MM.1S (cell line): ENCODE data around the gene CCBE1.

Experiments
- DNase-seq: peaks from one replicate; pipeline ENCODE4 v3.0.0-alpha.2; 2015
- H2AFZ ChIP-seq: fragments of 300-600 bp; sonication (generic); 2 replicates; pipeline ENCODE4 v1.6.0; 2016; ENCODE audit warnings: antibody characterized with exemption, low read length
- H3F3A ChIP-seq: fragments of 300-600 bp; sonication (generic); 2 replicates; pipeline ENCODE4 v1.6.1; 2016; ENCODE audit warnings: mild to moderate bottlenecking, antibody characterized with exemption, low read length, moderate library complexity, mixed read lengths; ENCODE audit not compliant: insufficient read depth
- H3K27ac ChIP-seq: fragments of 300-600 bp; sonication (generic); 2 replicates; pipeline ENCODE4 v1.5.1; 2016; ENCODE audit warnings: mild to moderate bottlenecking, low read length
- H3K27me3 ChIP-seq: fragments of 300-600 bp; sonication (generic); replicated peaks from 2 replicates; pipeline ENCODE4 v1.6.0; 2016; ENCODE audit warnings: low read length; ENCODE audit not compliant: insufficient read depth
- H3K36me3 ChIP-seq: fragments of 300-600 bp; sonication (generic); replicated peaks from 2 replicates; pipeline ENCODE4 v1.6.1; 2016; ENCODE audit warnings: mild to moderate bottlenecking, low read length, mixed read lengths; ENCODE audit not compliant: insufficient read depth
- H3K4me1 ChIP-seq: fragments of 300-600 bp; sonication (generic); 2 replicates; pipeline ENCODE4 v1.6.1; 2016; ENCODE audit warnings: low read length, mixed read lengths
- H3K4me2 ChIP-seq: fragments of 300-600 bp; sonication (generic); 2 replicates; pipeline ENCODE4 v1.6.0; 2016; ENCODE audit warnings: low read depth, low read length
- H3K4me3 ChIP-seq: fragments of 300-600 bp; sonication (generic); 2 replicates; pipeline ENCODE4 v1.5.1; 2016; ENCODE audit warnings: low read length, mixed read lengths
- H3K79me2 ChIP-seq: fragments of 300-600 bp; sonication (generic); 2 replicates; pipeline ENCODE4 v1.6.1; 2016; ENCODE audit warnings: mixed run types, low read length, mixed read lengths
- H3K9ac ChIP-seq: fragments of 300-600 bp; sonication (generic); 2 replicates; pipeline ENCODE4 v1.6.1; 2016; ENCODE audit warnings: low read length, mixed read lengths
- H3K9me2 ChIP-seq: fragments of 300-600 bp; sonication (generic); replicated peaks from 2 replicates; pipeline ENCODE4 v1.6.1; 2016; ENCODE audit warnings: mild to moderate bottlenecking, low read length, mixed read lengths; ENCODE audit not compliant: insufficient read depth
- H3K9me3 ChIP-seq: fragments of 300-600 bp; sonication (generic); replicated peaks from 2 replicates; pipeline ENCODE4 v1.6.1; 2016; ENCODE audit warnings: mild to moderate bottlenecking, low read length, mixed read lengths; ENCODE audit not compliant: insufficient read depth
- H4K20me1 ChIP-seq: fragments of 300-600 bp; sonication (generic); 2 replicates; pipeline ENCODE4 v1.6.1; 2016; ENCODE audit warnings: mild to moderate bottlenecking, low read length, moderate library complexity, mixed read lengths; ENCODE audit not compliant: insufficient read depth
- EZH2 ChIP-seq: fragments of 300-600 bp; sonication (generic); optimal IDR thresholded peaks from 2 replicates; pipeline ENCODE3; 2017; ENCODE audit warnings: low read depth, mild to moderate bottlenecking, antibody characterized with exemption, low read length, mixed read lengths
- EZH2phosphoT487 ChIP-seq: fragments of 300-600 bp; sonication (generic); IDR thresholded peaks from 2 replicates; pipeline ENCODE4 v1.6.1; 2018; ENCODE audit warnings: antibody characterized with exemption, low read length
- TF ChIP-seq, protein P1 (sequence below): fragments of 300-600 bp; sonication (generic); IDR thresholded peaks from 2 replicates; pipeline ENCODE4 v1.5.1; 2016; ENCODE audit warnings: antibody characterized with exemption, low read length, mixed read lengths

Gene CCBE1

DNA sequence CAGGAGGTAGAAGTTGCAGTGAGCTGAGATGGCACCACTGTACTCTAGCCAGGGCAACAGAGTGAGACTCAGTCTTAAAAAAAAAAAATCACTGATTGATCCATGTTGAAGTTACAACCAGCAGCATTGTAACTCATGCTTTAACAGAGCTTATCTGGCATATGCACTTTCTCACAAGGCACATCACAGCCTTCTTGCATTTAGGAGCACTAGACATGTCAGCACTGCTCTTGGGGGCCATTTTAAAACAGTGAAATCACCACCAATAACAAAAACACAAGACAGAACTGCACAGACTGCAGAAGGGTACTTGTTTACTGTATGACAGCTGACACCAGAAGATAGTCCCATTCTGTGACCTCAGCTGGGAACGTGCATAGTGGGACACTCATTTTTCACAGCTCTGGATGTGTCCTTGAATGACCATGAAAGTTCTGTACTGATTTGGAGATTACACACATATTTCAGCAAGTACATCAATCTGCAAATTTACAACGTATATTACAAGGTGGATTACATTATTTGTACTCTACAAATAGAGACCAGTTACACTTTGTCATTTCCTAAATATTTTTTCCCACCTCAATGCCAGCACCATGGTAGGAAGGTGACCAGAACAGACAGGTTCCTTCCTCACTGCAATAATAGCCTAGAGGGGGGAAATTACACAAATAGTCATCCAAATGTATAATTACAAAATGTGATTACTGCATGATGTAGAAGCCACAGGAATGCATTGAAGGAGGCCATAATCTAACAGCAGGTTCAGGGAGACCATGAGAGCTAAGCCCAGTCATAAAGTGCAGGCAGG lies 35.1 kb downstream of the CCBE1 start:
- DNase-seq = no peak
- Histone ChIP-seq H3K36me3 (no peaks in the 10 kb centered on the region), H3K27me3 (no peaks in the 10 kb centered on the region), H3K9ac (no peak overlapping the region), H3K27ac (no peak overlapping the region), H3K4me1 (no peaks in the 10 kb centered on the region), H3K9me3 (no peaks in the 10 kb centered on the region), H3K4me2 (no peak overlapping the region), H3F3A (no peaks in the 10 kb centered on the region), H3K4me3 (no peak overlapping the region), H3K9me2 (no peaks in the 10 kb centered on the region), H2AFZ (no peak overlapping the region), H4K20me1 (no peaks in the 10 kb centered on the region), H3K79me2 (no peaks in the 10 kb centered on the region)
- TF ChIP-seq, protein P1, sequence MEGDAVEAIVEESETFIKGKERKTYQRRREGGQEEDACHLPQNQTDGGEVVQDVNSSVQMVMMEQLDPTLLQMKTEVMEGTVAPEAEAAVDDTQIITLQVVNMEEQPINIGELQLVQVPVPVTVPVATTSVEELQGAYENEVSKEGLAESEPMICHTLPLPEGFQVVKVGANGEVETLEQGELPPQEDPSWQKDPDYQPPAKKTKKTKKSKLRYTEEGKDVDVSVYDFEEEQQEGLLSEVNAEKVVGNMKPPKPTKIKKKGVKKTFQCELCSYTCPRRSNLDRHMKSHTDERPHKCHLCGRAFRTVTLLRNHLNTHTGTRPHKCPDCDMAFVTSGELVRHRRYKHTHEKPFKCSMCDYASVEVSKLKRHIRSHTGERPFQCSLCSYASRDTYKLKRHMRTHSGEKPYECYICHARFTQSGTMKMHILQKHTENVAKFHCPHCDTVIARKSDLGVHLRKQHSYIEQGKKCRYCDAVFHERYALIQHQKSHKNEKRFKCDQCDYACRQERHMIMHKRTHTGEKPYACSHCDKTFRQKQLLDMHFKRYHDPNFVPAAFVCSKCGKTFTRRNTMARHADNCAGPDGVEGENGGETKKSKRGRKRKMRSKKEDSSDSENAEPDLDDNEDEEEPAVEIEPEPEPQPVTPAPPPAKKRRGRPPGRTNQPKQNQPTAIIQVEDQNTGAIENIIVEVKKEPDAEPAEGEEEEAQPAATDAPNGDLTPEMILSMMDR = no peak
- no peak for TF ChIP-seq EZH2
- no peak for TF ChIP-seq EZH2phosphoT487

DNA sequence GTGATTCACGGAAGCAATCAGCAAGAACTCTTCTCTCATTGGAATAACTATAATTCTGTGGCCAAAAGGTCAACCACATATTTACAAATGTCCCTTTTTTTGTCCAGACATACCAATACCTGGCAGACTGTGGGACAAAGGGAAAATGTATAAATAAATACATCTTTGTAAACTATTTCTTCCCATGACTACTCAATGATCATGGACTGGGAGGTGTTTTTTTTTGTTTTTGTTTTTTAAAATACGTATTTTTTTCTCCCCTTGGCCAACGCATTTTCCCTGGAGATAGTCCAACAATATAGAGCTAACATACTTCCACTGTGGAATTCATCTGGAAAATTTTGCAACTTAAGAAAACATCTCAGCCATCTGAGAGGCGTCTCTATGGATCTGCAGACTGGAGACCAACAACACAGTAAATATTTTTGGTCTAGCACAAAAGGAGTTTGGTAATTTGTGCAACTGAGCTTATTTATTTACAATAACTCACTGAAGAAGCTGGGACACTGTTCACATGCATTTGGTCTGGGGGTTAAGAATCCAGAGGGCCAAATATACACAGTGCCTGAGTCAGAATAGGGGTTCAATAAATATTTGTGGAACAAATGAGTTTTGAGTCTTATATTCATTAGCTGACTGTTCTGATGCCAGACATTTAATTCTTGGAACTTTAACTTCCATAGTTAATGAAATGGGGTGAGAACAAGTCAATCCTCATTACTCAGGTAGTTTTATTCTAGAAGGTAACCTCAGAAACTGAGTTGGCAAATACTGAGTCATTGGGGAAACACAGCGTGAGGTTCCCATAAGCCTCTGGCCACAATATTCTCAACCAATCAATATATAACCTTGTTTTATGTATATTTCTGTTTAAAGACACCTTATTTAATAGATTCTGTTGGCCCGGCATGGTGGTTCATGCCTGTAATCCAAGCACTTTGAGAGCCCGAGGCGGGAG lies 36.2 kb downstream of the CCBE1 start:
- no peaks in the 10 kb centered on the region for H3K4me1 ChIP-seq
- H3K9me3 ChIP-seq = no peaks in the 10 kb centered on the region
- no peak overlapping the region for H3K4me3 ChIP-seq
- DNase-seq = no peak
- H3K27ac ChIP-seq = no peak overlapping the region
- H3K9me2 ChIP-seq = no peaks in the 10 kb centered on the region
- H3K27me3 ChIP-seq = no peaks in the 10 kb centered on the region
- H3K4me2 ChIP-seq = no peak overlapping the region
- no peaks in the 10 kb centered on the region for H3F3A ChIP-seq
- TF ChIP-seq, protein P1 = no peak
- TF ChIP-seq EZH2 (no peak), EZH2phosphoT487 (no peak)
- H3K36me3 ChIP-seq = no peaks in the 10 kb centered on the region
- H3K79me2 ChIP-seq = no peaks in the 10 kb centered on the region
- H4K20me1 ChIP-seq = no peaks in the 10 kb centered on the region
- no peak overlapping the region for H3K9ac ChIP-seq
- no peak overlapping the region for H2AFZ ChIP-seq

DNA sequence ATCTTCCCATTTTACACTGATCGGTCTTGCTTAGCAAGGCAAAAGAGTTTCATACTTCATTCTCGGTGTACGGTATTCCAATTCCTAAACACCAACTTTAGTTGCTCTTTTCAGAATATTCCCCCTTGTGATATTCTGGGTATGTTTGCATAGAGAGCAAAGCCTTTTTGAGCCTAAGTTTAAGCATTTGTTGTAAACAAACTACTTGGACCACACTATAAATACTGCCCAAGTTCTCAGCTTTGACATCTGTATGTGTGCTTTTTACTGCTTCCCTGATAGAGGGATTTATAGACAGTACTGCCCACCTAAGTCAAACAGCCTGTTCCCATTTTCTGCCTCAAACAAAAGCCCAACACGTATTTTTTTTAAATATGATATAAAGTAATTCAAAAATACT lies 36.9 kb downstream of the CCBE1 start:
- H3K36me3 ChIP-seq = no peaks in the 10 kb centered on the region
- TF ChIP-seq EZH2phosphoT487 = no peak
- TF ChIP-seq, protein P1 = no peak
- TF ChIP-seq EZH2 = no peak
- no peak overlapping the region for H3K27ac ChIP-seq
- no peak overlapping the region for H3K4me2 ChIP-seq
- H3K4me3 ChIP-seq = no peak overlapping the region
- no peaks in the 10 kb centered on the region for H3K79me2 ChIP-seq
- no peaks in the 10 kb centered on the region for H3K9me2 ChIP-seq
- no peak overlapping the region for H3K9ac ChIP-seq
- DNase-seq = no peak
- H3K9me3 ChIP-seq = no peaks in the 10 kb centered on the region
- no peaks in the 10 kb centered on the region for H3K4me1 ChIP-seq
- H3K27me3 ChIP-seq = no peaks in the 10 kb centered on the region
- no peaks in the 10 kb centered on the region for H3F3A ChIP-seq
- no peak overlapping the region for H2AFZ ChIP-seq
- H4K20me1 ChIP-seq = no peaks in the 10 kb centered on the region
